NCI-H446 (cell line): ENCODE measurements around the gene CCL3.
"Not testable (repeated sequence)": the region's sequence is repeated elsewhere in the genome, so short reads cannot be mapped to it uniquely, and the experiment has no call there.

Source experiments
- DNase-seq, 2 experiments: peaks; one replicate each; lab custom pipeline; 2025; lab: John Stamatoyannopoulos, UW

The CCL3 gene

GRCh38 chr17:36115649-36115977 lies 25.7 kb upstream of the CCL3 start:
- not testable (repeated sequence) for DNase-seq

- DNase-seq: not testable (repeated sequence)
Measured at GRCh38 chr17:36114971-36115648, 25.2 kb upstream of the CCL3 start.

DNA sequence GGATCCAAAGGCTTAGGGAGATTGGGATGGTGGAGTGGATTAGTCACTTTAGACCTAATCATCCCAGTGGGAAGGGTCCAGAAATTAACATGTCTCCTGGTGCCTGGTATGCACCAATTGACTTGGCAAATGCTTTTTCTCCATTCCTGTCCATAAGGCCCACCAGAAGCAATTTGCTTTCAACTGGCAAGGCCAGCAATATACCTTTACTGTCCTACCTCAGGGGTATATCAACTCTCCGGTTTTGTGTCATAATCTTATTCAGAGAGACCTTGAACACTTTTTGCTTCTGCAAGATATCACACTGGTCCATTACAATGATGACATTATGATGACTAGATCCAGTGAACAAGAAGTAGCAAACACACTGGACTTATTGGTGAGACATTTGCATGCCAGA lies 23.2 kb upstream of the CCL3 start:
- DNase-seq: not testable (repeated sequence)

GRCh38 chr17:36112572-36112971 lies 22.6 kb upstream of the CCL3 start:
- no peak for DNase-seq

GRCh38 chr17:36111068-36111490 lies 21.1 kb upstream of the CCL3 start:
- no peak for DNase-seq

DNA sequence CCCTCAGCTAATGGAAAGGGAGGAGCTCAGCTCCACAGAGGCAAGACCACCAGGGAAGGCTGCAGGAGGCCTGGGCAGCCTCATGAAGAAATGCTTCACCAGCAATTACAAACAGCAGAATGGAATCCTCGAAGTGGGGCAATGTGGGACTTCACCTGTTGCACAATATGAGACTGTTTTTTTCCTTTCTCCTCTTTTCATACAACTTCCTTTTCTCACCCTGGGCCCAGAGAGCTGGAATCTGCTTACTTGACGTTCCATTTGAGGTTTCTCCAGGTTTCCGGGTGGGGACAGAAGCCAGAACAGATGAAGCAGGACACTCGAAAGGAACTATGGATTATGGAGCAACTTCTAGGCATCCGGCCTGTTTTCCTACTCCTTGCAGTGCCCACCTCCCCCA lies 18.3 kb upstream of the CCL3 start:
- not testable (repeated sequence) for DNase-seq

GRCh38 chr17:36107660-36108059 lies 17.7 kb upstream of the CCL3 start:
- DNase-seq: no peak

DNA sequence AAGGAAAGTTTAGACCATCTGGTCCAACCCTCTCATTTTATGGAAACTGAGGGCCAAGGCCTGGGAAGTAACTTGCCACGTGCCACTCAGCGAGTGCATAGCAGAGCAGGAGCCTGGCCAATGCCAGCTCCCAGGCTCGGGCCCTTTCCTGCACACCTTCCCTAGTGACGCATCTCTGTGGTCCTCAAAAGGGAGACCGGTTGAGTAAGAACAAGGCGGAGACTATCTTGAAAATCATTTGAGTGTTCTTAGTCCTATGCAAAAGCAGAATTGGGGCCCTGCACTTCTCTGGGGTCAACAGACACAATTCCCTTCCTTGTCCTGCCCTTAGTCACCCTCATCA lies 16.5 kb upstream of the CCL3 start:
- no peak for DNase-seq

- no peak for DNase-seq
Measured at GRCh38 chr17:36105781-36106492, 16.0 kb upstream of the CCL3 start.

DNA sequence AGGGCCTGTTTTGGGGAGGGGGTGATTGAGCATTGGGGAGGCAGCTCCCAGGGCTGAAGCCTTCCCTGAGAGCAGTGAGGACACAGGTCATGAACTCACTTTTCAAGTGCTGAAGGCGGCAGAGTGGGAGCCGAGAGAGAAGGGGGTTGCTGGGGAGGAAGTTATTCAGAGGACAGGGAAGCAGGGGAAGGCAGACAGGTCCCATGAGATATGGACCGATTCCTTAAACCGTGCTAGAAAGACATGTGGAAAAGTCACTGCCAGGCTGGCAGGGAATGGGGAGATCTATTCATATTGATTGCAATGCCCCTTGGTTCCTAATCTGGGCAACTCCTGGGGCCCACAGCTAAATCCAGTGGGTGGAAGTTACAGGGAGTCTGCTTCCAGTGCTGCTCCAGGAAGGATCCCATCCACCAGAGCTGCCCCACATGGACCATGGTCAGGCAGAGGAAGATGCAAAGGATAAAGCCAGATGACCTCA lies 14.8 kb upstream of the CCL3 start:
- no peak for DNase-seq

- DNase-seq: not testable (repeated sequence)
Measured at GRCh38 chr17:36104246-36104645, 14.3 kb upstream of the CCL3 start.

DNA sequence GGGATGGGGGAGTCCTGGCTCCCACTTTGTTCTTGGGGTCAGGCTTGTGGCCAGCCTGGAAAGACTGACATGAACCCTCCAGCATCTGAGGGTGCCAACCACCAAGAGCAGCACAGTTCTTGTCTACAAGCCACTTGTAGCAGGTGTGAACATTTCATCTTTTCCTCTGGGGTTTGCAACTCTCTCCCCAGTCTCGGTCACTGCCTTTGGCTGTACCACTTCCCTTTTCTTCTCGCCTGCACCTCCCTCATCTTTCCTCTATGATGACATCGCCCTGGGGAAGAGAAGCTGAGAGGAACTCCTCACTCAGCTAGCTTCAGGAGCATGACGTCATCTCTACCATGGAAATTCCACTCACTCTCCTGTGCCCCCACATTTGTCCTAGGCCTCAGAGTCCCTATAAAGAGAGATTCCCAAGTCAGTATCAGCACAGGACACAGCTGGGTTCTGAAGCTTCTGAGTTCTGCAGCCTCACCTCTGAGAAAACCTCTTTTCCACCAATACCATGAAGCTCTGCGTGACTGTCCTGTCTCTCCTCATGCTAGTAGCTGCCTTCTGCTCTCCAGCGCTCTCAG lies 13.5 kb upstream of the CCL3 start, which contains the start of gene CCL4:
Gene CCL4 (plus strand): TSS at position 427 of the 575 bp plus-strand sequence. CDS start 79 bp downstream, at position 506.
- DNase-seq: not testable (repeated sequence)

GRCh38 chr17:36099004-36099403 lies 9.1 kb upstream of the CCL3 start:
- not testable (repeated sequence) for DNase-seq

DNA sequence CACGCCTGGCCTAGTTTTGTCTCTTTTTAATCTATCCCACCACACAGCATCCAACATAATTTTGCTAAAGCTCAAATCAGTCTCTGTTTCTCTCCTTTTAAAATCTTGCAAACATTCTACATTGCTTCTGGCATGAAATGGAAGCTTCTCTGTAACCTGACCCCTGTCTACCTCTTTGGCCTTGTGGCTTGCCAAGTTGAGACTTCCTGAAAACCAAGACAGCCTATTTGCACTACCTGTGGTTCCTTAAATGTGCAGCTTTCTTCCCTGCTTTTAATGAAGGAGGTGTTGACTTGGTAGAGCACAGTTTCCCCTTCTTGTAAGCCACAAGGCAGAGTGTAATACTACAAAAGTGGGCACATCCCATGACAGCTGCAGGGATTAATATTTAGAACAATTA lies 6.0 kb upstream of the CCL3 start:
- no peak for DNase-seq

DNA sequence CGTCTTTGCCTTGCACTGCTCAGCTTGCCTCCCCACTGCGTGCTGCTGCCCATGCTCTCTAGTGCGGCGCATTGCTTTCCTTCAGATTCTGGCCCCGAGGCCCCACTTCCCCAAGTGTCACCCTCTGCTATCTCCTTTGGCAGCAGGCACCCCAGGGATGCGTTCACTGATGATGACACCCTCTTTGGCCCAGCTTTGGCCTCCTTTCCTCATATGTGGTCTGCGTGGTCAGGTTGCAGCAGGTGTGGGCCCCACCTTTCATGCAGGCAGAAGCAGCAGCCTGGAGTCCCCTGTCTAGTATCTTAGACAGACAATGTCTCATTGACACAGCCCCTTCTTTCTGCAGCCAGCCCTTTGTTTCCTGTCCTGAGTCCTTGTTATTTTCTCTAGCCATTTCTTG lies 4.8 kb upstream of the CCL3 start:
- DNase-seq: no peak

DNA sequence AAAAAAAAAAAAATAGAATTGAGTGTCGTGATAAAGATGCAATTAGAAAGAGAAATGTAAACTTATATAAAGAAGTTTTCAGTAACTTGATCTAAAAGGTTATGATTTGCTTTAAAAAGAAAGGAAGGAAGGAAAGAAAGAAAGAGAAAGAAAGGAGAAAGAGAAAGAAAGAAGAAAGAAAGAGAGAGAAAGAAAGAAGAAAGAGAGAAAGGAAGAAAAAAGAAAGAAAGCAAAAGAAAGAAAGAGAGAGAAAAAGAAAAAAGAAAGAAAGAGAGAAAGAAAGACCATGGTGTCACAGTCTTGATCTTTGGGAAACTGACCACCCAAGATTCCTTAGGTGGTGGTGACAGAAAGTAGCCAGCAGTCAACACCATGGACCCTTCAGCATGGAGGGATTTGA lies 4.3 kb upstream of the CCL3 start:
- DNase-seq: no peak

DNA sequence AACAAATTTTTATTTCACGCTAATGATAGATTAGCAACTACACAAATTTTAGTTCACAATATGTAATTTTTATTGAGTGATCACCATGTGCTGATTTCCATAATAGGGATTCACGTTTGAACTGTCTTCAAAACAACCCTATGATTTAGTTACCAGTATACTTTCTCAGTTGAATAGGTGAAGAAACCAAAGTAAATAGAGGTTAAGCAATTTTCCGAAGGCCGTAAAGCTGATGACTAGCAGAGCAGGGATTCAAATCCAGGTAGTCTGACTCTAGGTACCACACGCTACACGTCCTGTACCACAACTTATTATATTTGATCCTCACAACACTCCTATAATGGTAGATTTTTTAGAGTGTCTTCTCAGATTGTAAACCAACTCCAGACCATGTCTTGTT lies 2.8 kb upstream of the CCL3 start:
- not testable (repeated sequence) for DNase-seq

DNA sequence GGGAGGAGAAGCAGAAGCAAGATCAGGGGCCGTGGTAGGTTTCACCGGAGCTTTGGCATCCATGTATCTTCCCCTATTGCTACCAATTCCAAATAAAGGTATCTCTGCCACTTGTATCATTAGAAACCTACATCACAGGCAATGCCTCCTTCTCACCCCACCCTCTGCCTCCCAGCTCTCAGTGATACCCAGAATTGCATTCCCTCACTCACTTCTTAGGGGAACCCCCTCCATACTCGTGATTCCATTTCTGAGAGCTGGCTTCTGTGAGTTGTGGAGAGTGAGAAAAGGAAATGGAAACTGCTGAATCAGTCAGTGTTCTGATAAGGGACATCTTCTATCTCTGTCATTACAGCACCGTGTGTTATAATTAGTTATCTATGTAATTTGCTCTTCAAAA lies 2.3 kb upstream of the CCL3 start:
- no peak for DNase-seq

GRCh38 chr17:36089339-36089865 lies 541 bp downstream of the CCL3 start:
- DNase-seq: no peak

- DNase-seq: no peak
Measured at GRCh38 chr17:36088670-36089338, 1.1 kb downstream of the CCL3 start.

DNA sequence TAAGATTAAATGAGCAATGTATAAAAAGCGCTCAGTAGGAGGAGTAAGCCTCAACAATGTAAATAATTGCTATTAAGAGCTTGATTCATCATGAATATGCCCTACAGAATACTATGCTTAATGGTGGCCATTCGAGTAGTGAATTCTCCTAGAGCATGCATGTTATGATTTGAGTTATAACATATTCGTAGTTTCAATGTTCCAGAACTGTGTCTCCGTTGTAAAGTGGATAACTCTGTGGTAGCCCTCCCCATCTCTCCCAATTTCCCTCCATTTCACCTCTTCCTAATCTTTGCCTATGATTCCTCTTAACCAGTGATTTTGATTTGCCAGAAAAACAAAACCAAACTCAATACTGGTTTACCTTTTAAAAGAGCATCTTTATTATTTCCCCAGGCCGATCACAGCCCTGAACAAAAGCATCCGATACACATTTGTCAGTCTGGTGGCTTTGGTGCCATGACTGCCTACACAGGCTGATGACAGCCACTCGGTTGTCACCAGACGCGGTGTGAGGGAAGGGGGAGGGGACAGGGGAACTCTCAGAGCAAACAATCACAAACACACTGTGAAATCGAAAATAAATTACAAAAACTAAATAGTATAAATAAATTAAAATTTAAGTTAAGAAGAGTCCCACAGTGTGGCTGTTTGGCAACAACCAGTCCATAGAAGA lies 1.9 kb downstream of the CCL3 start:
- not testable (repeated sequence) for DNase-seq

- DNase-seq: not testable (repeated sequence)
Measured at GRCh38 chr17:36087471-36087870, 2.5 kb downstream of the CCL3 start.
